ENCODE results near the gene MYOM3. TPM values are rescaled to one million over a fixed set of nuclear protein-coding genes. Genes with fewer than 3 reads are reported as not detected.
"Not testable (repeated sequence)": the region's sequence is repeated elsewhere in the genome, so short reads cannot be mapped to it uniquely, and the experiment has no call there.

MYOM3 gene
- total and polyA plus RNA-seq, 9 donors: 255 to 555 (median 371) TPM

GRCh38 chr1:24060482-24060881 is 51.5 kb downstream of the MYOM3 start:
- Histone ChIP-seq H3K4me3 (ENCODE audit: low read length) (no peak overlapping the region), H3K9me3 (replicated peaks; ENCODE audit: control insufficient read depth, low read depth, low read length) (peaks cover 7% of the 10 kb centered on the region), H3K36me3 (ENCODE audit: control insufficient read depth, insufficient read depth, low read length) (peaks cover 73% of the 10 kb centered on the region), H3K27ac (ENCODE audit: low read length) (no peak overlapping the region), H3K27me3 (ENCODE audit: control insufficient read depth, insufficient read depth, low read length) (no peaks in the 10 kb centered on the region), H3K4me1 (ENCODE audit: control insufficient read depth, insufficient read depth, low read length) (no peaks in the 10 kb centered on the region)
- no peak for DNase-seq
- 79% methylated on average over 9 of the region's 13 CpGs for WGBS (ENCODE audit: insufficient coverage)

DNA sequence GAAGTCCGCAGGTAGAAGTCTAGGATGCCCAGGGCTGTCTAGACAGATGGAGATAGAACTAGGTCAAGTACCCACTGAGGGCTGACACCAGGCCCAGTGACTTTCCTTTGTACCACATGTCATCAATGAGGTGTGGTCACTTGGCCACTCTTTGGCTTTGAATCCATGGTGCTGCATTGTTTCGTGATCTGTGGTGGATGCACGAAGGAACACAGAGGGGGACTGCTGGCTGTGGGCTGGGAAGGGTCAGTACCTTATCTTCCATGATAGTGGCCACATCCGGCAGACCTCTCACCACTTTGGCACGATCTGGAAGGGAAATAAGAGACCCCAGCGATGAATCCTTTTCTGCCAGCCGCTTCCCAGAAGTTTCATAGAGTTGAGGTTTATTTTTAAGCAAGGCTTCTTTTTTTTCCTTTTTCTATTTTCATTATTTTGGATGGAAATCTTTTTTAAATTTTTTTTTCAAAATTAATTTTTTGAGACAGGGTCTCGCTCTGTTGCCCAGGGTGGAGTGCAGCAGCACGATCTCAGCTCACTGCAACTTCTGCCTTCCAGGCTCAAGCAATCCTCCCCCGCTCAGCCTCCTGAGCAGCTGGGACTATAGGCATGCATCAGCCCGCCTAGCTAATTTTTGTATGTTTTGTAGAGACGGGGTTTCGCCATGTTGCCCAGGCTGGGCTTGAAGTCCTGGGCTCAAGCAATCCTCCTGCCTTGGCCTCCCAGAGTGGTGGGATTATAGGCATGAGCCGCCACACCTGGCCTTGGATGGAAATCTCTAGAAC is 53.1 kb downstream of the MYOM3 start:
- Histone ChIP-seq H3K9me3 (replicated peaks; ENCODE audit: control insufficient read depth, low read depth, low read length) (peaks cover 7% of the 10 kb centered on the region), H3K36me3 (ENCODE audit: control insufficient read depth, insufficient read depth, low read length) (peaks cover 57% of the 10 kb centered on the region), H3K27ac (ENCODE audit: low read length) (no peak overlapping the region), H3K4me1 (ENCODE audit: control insufficient read depth, insufficient read depth, low read length) (no peaks in the 10 kb centered on the region), H3K27me3 (ENCODE audit: control insufficient read depth, insufficient read depth, low read length) (no peaks in the 10 kb centered on the region), H3K4me3 (ENCODE audit: low read length) (no peak overlapping the region)
- no peak for DNase-seq
- WGBS (ENCODE audit: insufficient coverage): 80% methylated on average over 8 of the region's 14 CpGs

DNA sequence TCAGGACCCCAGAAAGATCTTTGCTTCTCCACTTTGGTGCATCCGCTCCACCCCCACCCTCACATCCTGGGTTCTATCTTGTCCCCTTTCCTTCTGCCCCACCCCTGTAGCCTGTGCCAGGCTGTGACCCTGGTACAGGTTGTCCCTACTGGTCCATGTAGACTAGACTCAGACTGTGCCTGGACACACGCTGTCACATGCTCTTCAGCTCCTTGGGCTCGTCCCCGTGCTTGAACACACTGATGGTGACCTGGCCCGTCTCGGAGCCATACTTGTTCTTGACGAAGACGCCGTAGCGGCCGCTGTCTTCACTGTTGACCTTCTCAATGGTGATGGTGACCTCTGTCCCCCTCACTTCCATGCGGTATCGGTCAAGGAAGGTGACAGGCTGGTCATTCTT is 54.8 kb downstream of the MYOM3 start:
- 92% methylated on average over 11 of the region's 13 CpGs for WGBS (ENCODE audit: insufficient coverage)
- Histone ChIP-seq H3K9me3 (replicated peaks; ENCODE audit: control insufficient read depth, low read depth, low read length) (no peaks in the 10 kb centered on the region), H3K27ac (ENCODE audit: low read length) (no peak overlapping the region), H3K4me3 (ENCODE audit: low read length) (no peak overlapping the region), H3K27me3 (ENCODE audit: control insufficient read depth, insufficient read depth, low read length) (no peaks in the 10 kb centered on the region), H3K4me1 (ENCODE audit: control insufficient read depth, insufficient read depth, low read length) (no peaks in the 10 kb centered on the region), H3K36me3 (ENCODE audit: control insufficient read depth, insufficient read depth, low read length) (peaks cover 42% of the 10 kb centered on the region)
- DNase-seq: no peak

GRCh38 chr1:24055681-24056080 is 56.3 kb downstream of the MYOM3 start:
- no peak for DNase-seq
- Histone ChIP-seq H3K9me3 (replicated peaks; ENCODE audit: control insufficient read depth, low read depth, low read length) (no peaks in the 10 kb centered on the region), H3K4me1 (ENCODE audit: control insufficient read depth, insufficient read depth, low read length) (no peaks in the 10 kb centered on the region), H3K27me3 (ENCODE audit: control insufficient read depth, insufficient read depth, low read length) (no peaks in the 10 kb centered on the region), H3K4me3 (ENCODE audit: low read length) (no peak overlapping the region), H3K36me3 (ENCODE audit: control insufficient read depth, insufficient read depth, low read length) (peaks cover 29% of the 10 kb centered on the region), H3K27ac (ENCODE audit: low read length) (no peak overlapping the region)
- WGBS (ENCODE audit: insufficient coverage): no CpG with 5 or more reads among the region's 8 CpGs

- peak; percentile 62 for DNase-seq
- H3K36me3 ChIP-seq (ENCODE audit: control insufficient read depth, insufficient read depth, low read length): peaks cover 5% of the 10 kb centered on the region
- no peaks in the 10 kb centered on the region for H3K27me3 ChIP-seq (ENCODE audit: control insufficient read depth, insufficient read depth, low read length)
- H3K4me1 ChIP-seq (ENCODE audit: control insufficient read depth, insufficient read depth, low read length): peaks cover 1% of the 10 kb centered on the region
- WGBS (ENCODE audit: insufficient coverage): 63% methylated on average over 3 of the region's 6 CpGs
- no peak overlapping the region for H3K27ac ChIP-seq (ENCODE audit: low read length)
- no peak overlapping the region for H3K4me3 ChIP-seq (ENCODE audit: low read length)
- no peaks in the 10 kb centered on the region for H3K9me3 ChIP-seq (replicated peaks; ENCODE audit: control insufficient read depth, low read depth, low read length)
Observed at GRCh38 chr1:24052220-24052619, 59.7 kb downstream of the MYOM3 start.

GRCh38 chr1:24051206-24051945 is 60.6 kb downstream of the MYOM3 start:
- Histone ChIP-seq H3K36me3 (ENCODE audit: control insufficient read depth, insufficient read depth, low read length) (no peaks in the 10 kb centered on the region), H3K27ac (ENCODE audit: low read length) (no peak overlapping the region), H3K4me3 (ENCODE audit: low read length) (no peak overlapping the region), H3K9me3 (replicated peaks; ENCODE audit: control insufficient read depth, low read depth, low read length) (no peaks in the 10 kb centered on the region), H3K4me1 (ENCODE audit: control insufficient read depth, insufficient read depth, low read length) (peaks cover 8% of the 10 kb centered on the region), H3K27me3 (ENCODE audit: control insufficient read depth, insufficient read depth, low read length) (no peaks in the 10 kb centered on the region)
- DNase-seq: no peak
- no CpG with 5 or more reads among the region's 7 CpGs for WGBS (ENCODE audit: insufficient coverage)

- no peaks in the 10 kb centered on the region for H3K36me3 ChIP-seq (ENCODE audit: control insufficient read depth, insufficient read depth, low read length)
- peaks cover 12% of the 10 kb centered on the region for H3K4me1 ChIP-seq (ENCODE audit: control insufficient read depth, insufficient read depth, low read length)
- DNase-seq: no peak
- 45% methylated on average over 2 of the region's 7 CpGs for WGBS (ENCODE audit: insufficient coverage)
- no peak overlapping the region for H3K4me3 ChIP-seq (ENCODE audit: low read length)
- H3K27me3 ChIP-seq (ENCODE audit: control insufficient read depth, insufficient read depth, low read length): no peaks in the 10 kb centered on the region
- H3K27ac ChIP-seq (ENCODE audit: low read length): no peak overlapping the region
- no peaks in the 10 kb centered on the region for H3K9me3 ChIP-seq (replicated peaks; ENCODE audit: control insufficient read depth, low read depth, low read length)
Observed at GRCh38 chr1:24049733-24050132, 62.2 kb downstream of the MYOM3 start.

- not testable (repeated sequence) for H3K27me3 ChIP-seq (ENCODE audit: control insufficient read depth, insufficient read depth, low read length); H3K27ac ChIP-seq (ENCODE audit: low read length); H3K4me3 ChIP-seq (ENCODE audit: low read length); H3K36me3 ChIP-seq (ENCODE audit: control insufficient read depth, insufficient read depth, low read length); DNase-seq; H3K9me3 ChIP-seq (replicated peaks; ENCODE audit: control insufficient read depth, low read depth, low read length)
- 80% methylated on average over 2 of the region's 4 CpGs for WGBS (ENCODE audit: insufficient coverage)
- peaks cover 12% of the 10 kb centered on the region for H3K4me1 ChIP-seq (ENCODE audit: control insufficient read depth, insufficient read depth, low read length)
Observed at GRCh38 chr1:24048894-24049293, 63.0 kb downstream of the MYOM3 start.

DNA sequence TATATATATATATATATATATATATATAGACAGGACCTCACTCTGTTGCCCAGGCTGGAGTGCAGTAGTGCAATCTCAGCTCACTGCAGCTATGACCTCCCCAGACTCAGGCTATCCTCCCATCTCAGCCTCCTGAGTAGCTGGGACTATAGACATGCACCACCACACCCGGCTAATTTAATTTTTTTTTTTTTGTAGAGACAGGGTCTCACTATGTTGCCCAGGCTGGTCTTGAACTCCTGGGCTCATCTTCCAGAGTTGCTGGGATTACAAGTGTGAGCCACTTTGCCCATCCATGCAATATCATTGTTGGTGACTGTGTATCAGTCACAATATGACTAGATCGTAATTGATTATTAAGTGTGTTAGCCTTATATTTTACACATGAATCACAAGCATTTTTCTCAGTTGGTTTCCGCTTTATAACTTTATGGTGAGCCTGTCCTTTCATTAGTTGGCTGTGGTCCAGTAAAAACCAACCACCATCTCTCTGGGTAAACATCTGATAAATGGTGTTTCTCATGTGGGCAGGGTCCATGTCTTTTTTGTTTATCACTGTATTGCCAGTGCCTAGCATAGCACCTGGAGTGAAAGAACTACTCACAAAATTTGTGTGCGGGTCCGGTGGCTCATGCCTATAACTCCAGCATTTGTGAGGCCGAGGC is 63.6 kb downstream of the MYOM3 start:
- Histone ChIP-seq H3K27ac (ENCODE audit: low read length) (no peak overlapping the region), H3K27me3 (ENCODE audit: control insufficient read depth, insufficient read depth, low read length) (no peaks in the 10 kb centered on the region), H3K4me3 (ENCODE audit: low read length) (no peak overlapping the region), H3K36me3 (ENCODE audit: control insufficient read depth, insufficient read depth, low read length) (no peaks in the 10 kb centered on the region), H3K9me3 (replicated peaks; ENCODE audit: control insufficient read depth, low read depth, low read length) (no peaks in the 10 kb centered on the region), H3K4me1 (ENCODE audit: control insufficient read depth, insufficient read depth, low read length) (peaks cover 12% of the 10 kb centered on the region)
- 87% methylated on average over 3 of the region's 6 CpGs for WGBS (ENCODE audit: insufficient coverage)
- DNase-seq: no peak

GRCh38 chr1:24047110-24047477 is 64.8 kb downstream of the MYOM3 start:
- Histone ChIP-seq H3K36me3 (ENCODE audit: control insufficient read depth, insufficient read depth, low read length) (no peaks in the 10 kb centered on the region), H3K4me1 (ENCODE audit: control insufficient read depth, insufficient read depth, low read length) (peaks cover 12% of the 10 kb centered on the region), H3K27me3 (ENCODE audit: control insufficient read depth, insufficient read depth, low read length) (no peaks in the 10 kb centered on the region), H3K27ac (ENCODE audit: low read length) (no peak overlapping the region), H3K9me3 (replicated peaks; ENCODE audit: control insufficient read depth, low read depth, low read length) (no peaks in the 10 kb centered on the region), H3K4me3 (ENCODE audit: low read length) (no peak overlapping the region)
- DNase-seq: peak; percentile 32
- 63% methylated on average over 1 of the region's 3 CpGs for WGBS (ENCODE audit: insufficient coverage)
